Measurements from ENCODE around the gene SNX27.
A peak's percentile ranks its signal among the peaks of the same experiment; 100 is the strongest.

SNX27 gene

GRCh38 chr1:151692226-151692625, 80.4 kb downstream of the SNX27 start:
- DNase-seq (ENCODE audit: extremely low spot score, insufficient read length, low read depth), result no peak
- no peak for FAIRE-seq

- DNase-seq (ENCODE audit: extremely low spot score, insufficient read length, low read depth), result no peak
- FAIRE-seq, result peak; percentile 70
Observed at GRCh38 chr1:151693057-151693651, 81.3 kb downstream of the SNX27 start.

- DNase-seq (ENCODE audit: extremely low spot score, insufficient read length, low read depth), result no peak
- no peak for FAIRE-seq
Observed at GRCh38 chr1:151701515-151701914, 89.7 kb downstream of the SNX27 start.

- DNase-seq (ENCODE audit: extremely low spot score, insufficient read length, low read depth) (no peak), FAIRE-seq (no peak)
Observed at GRCh38 chr1:151702936-151703335, 91.1 kb downstream of the SNX27 start.

GRCh38 chr1:151703813-151704212, 92.0 kb downstream of the SNX27 start:
- FAIRE-seq, result no peak
- no peak for DNase-seq (ENCODE audit: extremely low spot score, insufficient read length, low read depth)

- DNase-seq (ENCODE audit: extremely low spot score, insufficient read length, low read depth) (no peak), FAIRE-seq (no peak)
Observed at GRCh38 chr1:151704246-151704645, 92.4 kb downstream of the SNX27 start.

GRCh38 chr1:151705146-151705545, 93.3 kb downstream of the SNX27 start:
- DNase-seq (ENCODE audit: extremely low spot score, insufficient read length, low read depth) (no peak), FAIRE-seq (no peak)

- DNase-seq (ENCODE audit: extremely low spot score, insufficient read length, low read depth) (no peak), FAIRE-seq (no peak)
Observed at GRCh38 chr1:151705753-151706463, 94.1 kb downstream of the SNX27 start.

- no peak for FAIRE-seq
- DNase-seq (ENCODE audit: extremely low spot score, insufficient read length, low read depth), result no peak
Observed at GRCh38 chr1:151706464-151707415, 94.9 kb downstream of the SNX27 start.

- no peak for FAIRE-seq
- no peak for DNase-seq (ENCODE audit: extremely low spot score, insufficient read length, low read depth)
Observed at GRCh38 chr1:151707541-151708065, 95.8 kb downstream of the SNX27 start.

GRCh38 chr1:151708891-151709290, 97.0 kb downstream of the SNX27 start:
- FAIRE-seq, result no peak

GRCh38 chr1:151710187-151710840, 98.5 kb downstream of the SNX27 start:
- no peak for FAIRE-seq
- no peak for DNase-seq (ENCODE audit: extremely low spot score, insufficient read length, low read depth)

More at GRCh38 chr1:151708891-151709290, 97.0 kb downstream of the SNX27 start:
- no peak for DNase-seq (ENCODE audit: extremely low spot score, insufficient read length, low read depth)

GRCh38 chr1:151711044-151711800, 99.4 kb downstream of the SNX27 start:
- FAIRE-seq, result no peak
- no peak for DNase-seq (ENCODE audit: extremely low spot score, insufficient read length, low read depth)

- FAIRE-seq (no peak), DNase-seq (ENCODE audit: extremely low spot score, insufficient read length, low read depth) (no peak)
Observed at GRCh38 chr1:151711951-151712350, 100.1 kb downstream of the SNX27 start.

- no peak for FAIRE-seq
- no peak for DNase-seq (ENCODE audit: extremely low spot score, insufficient read length, low read depth)
Observed at GRCh38 chr1:151713044-151713443, 101.2 kb downstream of the SNX27 start.

GRCh38 chr1:151713874-151714273, 102.0 kb downstream of the SNX27 start:
- DNase-seq (ENCODE audit: extremely low spot score, insufficient read length, low read depth) (no peak), FAIRE-seq (no peak)

- FAIRE-seq (no peak), DNase-seq (ENCODE audit: extremely low spot score, insufficient read length, low read depth) (no peak)
Observed at GRCh38 chr1:151714820-151715725, 103.2 kb downstream of the SNX27 start.

GRCh38 chr1:151715726-151716404, 104.0 kb downstream of the SNX27 start:
- DNase-seq (ENCODE audit: extremely low spot score, insufficient read length, low read depth), result no peak

More at GRCh38 chr1:151715726-151716404, 104.0 kb downstream of the SNX27 start:
- FAIRE-seq, result no peak

Measured in GM18507 (cell line).